Tibial nerve (tissue), 4 donors: Measurements from ENCODE around the gene ST3GAL4.

Experiments
- EP300 ChIP-seq, 2 donors: sonication (generic); formaldehyde crosslinking; IDR thresholded peaks; one replicate each; pipeline ENCODE4 v1.6.1; 2017; ENCODE audit warnings: antibody characterized with exemption in 2 of 2, mild to moderate bottlenecking in 1 of 2
- POLR2A ChIP-seq, 2 donors: fragments of 450-650 bp; IDR thresholded peaks; one replicate each; pipeline ENCODE4 v1.6.1; 2017; ENCODE audit warnings: antibody characterized with exemption in 2 of 2, mild to moderate bottlenecking in 2 of 2, moderate library complexity in 2 of 2
- TF ChIP-seq, protein P1 (sequence below), 5 experiments: fragments of 200-600 bp in 3 of 5; fragments of 450-650 bp in 2 of 5; sonication (generic) in 3 of 5; IDR thresholded peaks; one replicate each; pipeline ENCODE4 v1.5.1; 2016 to 2019; ENCODE audit warnings: antibody characterized with exemption in 5 of 5, mild to moderate bottlenecking in 3 of 5, moderate library complexity in 2 of 5

DNA sequence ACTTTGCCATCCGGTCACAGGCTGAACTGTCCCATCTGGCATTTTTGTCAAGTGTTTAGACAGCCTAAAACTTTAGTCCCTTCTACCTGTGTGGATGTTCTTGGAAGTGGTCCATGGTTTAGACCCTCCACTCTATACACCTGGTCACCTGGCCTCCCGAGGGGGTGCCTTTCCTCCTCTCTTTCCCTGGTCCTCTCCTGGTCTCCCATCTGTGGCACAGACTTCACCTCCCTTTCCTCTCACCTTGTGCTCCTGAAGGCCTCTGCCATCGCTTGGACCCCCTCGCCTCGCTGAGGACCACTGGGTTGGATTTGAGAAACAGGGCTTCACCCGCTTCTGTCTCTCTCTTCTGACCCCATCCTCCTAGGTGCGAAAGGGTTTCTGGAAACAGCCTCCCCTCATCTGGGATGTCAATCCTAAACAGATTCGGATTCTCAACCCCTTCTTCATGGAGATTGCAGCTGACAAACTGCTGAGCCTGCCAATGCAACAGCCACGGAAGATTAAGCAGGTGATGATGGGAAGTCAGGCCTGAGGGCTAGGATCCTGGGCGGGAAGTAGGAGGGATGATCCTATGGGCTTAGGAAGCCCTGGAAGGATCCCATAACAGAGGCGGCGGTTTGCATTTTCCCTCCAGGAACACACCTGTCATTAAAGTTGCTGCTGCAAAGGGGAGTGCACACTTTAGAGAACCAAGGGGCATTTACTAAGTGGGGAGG is 53.6 kb downstream of the ST3GAL4 start:
- TF ChIP-seq, protein P1, sequence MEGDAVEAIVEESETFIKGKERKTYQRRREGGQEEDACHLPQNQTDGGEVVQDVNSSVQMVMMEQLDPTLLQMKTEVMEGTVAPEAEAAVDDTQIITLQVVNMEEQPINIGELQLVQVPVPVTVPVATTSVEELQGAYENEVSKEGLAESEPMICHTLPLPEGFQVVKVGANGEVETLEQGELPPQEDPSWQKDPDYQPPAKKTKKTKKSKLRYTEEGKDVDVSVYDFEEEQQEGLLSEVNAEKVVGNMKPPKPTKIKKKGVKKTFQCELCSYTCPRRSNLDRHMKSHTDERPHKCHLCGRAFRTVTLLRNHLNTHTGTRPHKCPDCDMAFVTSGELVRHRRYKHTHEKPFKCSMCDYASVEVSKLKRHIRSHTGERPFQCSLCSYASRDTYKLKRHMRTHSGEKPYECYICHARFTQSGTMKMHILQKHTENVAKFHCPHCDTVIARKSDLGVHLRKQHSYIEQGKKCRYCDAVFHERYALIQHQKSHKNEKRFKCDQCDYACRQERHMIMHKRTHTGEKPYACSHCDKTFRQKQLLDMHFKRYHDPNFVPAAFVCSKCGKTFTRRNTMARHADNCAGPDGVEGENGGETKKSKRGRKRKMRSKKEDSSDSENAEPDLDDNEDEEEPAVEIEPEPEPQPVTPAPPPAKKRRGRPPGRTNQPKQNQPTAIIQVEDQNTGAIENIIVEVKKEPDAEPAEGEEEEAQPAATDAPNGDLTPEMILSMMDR (IDR thresholded peaks at IDR 0.05): no peak
- TF ChIP-seq EP300 (IDR thresholded peaks at IDR 0.05) (no peak), POLR2A (IDR thresholded peaks at IDR 0.05) (no peak)
